Measurements from ENCODE around the gene NACC2. TPM values are rescaled to one million over a fixed set of nuclear protein-coding genes. Genes with fewer than 3 reads are reported as not detected.
A peak's percentile ranks its signal among the peaks of the same experiment; 100 is the strongest.

NACC2 gene
- total RNA-seq, 1 donor from 2014 or later: 34.0 TPM

- H3K9ac ChIP-seq (ENCODE audit: low read length): no peak overlapping the region
- H2AFZ ChIP-seq (ENCODE audit: low read depth, low read length): no peak overlapping the region
- H4K20me1 ChIP-seq (ENCODE audit: insufficient read depth, low read length): peaks cover 94% of the 10 kb centered on the region
- H3K4me3 ChIP-seq (ENCODE audit: insufficient read depth, low read depth, low read length): no peak overlapping the region
- no peaks in the 10 kb centered on the region for H3K36me3 ChIP-seq (ENCODE audit: insufficient read depth, low read length)
- H3K27ac ChIP-seq (ENCODE audit: low read depth, low read length): no peak overlapping the region
- H3K79me2 ChIP-seq (ENCODE audit: insufficient read depth, low read length): peaks cover 72% of the 10 kb centered on the region
- DNase-seq (ENCODE audit: low read depth) (no peak), FAIRE-seq (no peak)
- H3K9me3 Mint-ChIP-seq (ENCODE audit: unreplicated experiment): no peaks in the 10 kb centered on the region
- H3K4me2 ChIP-seq (ENCODE audit: low read length): no peak overlapping the region
- H3K9me3 ChIP-seq (ENCODE audit: insufficient read depth, low read depth, low read length): no peaks in the 10 kb centered on the region
- H3K27me3 ChIP-seq (ENCODE audit: insufficient read depth, low read length): no peaks in the 10 kb centered on the region
- H3K27ac Mint-ChIP-seq (ENCODE audit: unreplicated experiment): no peak overlapping the region
- TF ChIP-seq EZH2 (IDR thresholded peaks at IDR 0.05; ENCODE audit: insufficient read depth, low read length) (no peak), CTCF (IDR thresholded peaks at IDR 0.05; ENCODE audit: insufficient read depth, low read depth, low read length) (no peak)
- peaks cover 2% of the 10 kb centered on the region for H3K4me1 Mint-ChIP-seq (ENCODE audit: low read depth, unreplicated experiment)
- H3K4me3 Mint-ChIP-seq (ENCODE audit: unreplicated experiment): no peak overlapping the region
- peaks cover 12% of the 10 kb centered on the region for H3K36me3 Mint-ChIP-seq (ENCODE audit: low read depth, unreplicated experiment)
- H3K4me1 ChIP-seq (ENCODE audit: insufficient read depth, low read length): no peaks in the 10 kb centered on the region
- H3K27me3 Mint-ChIP-seq (ENCODE audit: low read depth, unreplicated experiment): no peaks in the 10 kb centered on the region
Observed at GRCh38 chr9:136019041-136019680, 75.9 kb downstream of the NACC2 start.

GRCh38 chr9:136018257-136019031 is 76.6 kb downstream of the NACC2 start:
- H3K4me3 ChIP-seq (ENCODE audit: insufficient read depth, low read depth, low read length): no peak overlapping the region
- H3K27me3 Mint-ChIP-seq (ENCODE audit: low read depth, unreplicated experiment): no peaks in the 10 kb centered on the region
- no peaks in the 10 kb centered on the region for H3K9me3 ChIP-seq (ENCODE audit: insufficient read depth, low read depth, low read length)
- no peak overlapping the region for H3K27ac ChIP-seq (ENCODE audit: low read depth, low read length)
- H3K36me3 Mint-ChIP-seq (ENCODE audit: low read depth, unreplicated experiment): peaks cover 12% of the 10 kb centered on the region
- H3K9ac ChIP-seq (ENCODE audit: low read length): no peak overlapping the region
- H3K4me1 Mint-ChIP-seq (ENCODE audit: low read depth, unreplicated experiment): peaks cover 2% of the 10 kb centered on the region
- H3K4me3 Mint-ChIP-seq (ENCODE audit: unreplicated experiment): peak overlapping the region; percentile 50
- H3K36me3 ChIP-seq (ENCODE audit: insufficient read depth, low read length): no peaks in the 10 kb centered on the region
- no peaks in the 10 kb centered on the region for H3K9me3 Mint-ChIP-seq (ENCODE audit: unreplicated experiment)
- H3K4me2 ChIP-seq (ENCODE audit: low read length): no peak overlapping the region
- no peak overlapping the region for H2AFZ ChIP-seq (ENCODE audit: low read depth, low read length)
- H3K4me1 ChIP-seq (ENCODE audit: insufficient read depth, low read length): no peaks in the 10 kb centered on the region
- no peaks in the 10 kb centered on the region for H3K27me3 ChIP-seq (ENCODE audit: insufficient read depth, low read length)
- DNase-seq (ENCODE audit: low read depth) (no peak), FAIRE-seq (no peak)
- peaks cover 91% of the 10 kb centered on the region for H4K20me1 ChIP-seq (ENCODE audit: insufficient read depth, low read length)
- H3K79me2 ChIP-seq (ENCODE audit: insufficient read depth, low read length): peaks cover 65% of the 10 kb centered on the region
- TF ChIP-seq CTCF (IDR thresholded peaks at IDR 0.05; ENCODE audit: insufficient read depth, low read depth, low read length) (no peak), EZH2 (IDR thresholded peaks at IDR 0.05; ENCODE audit: insufficient read depth, low read length) (no peak)
- H3K27ac Mint-ChIP-seq (ENCODE audit: unreplicated experiment): no peak overlapping the region

Data from astrocyte (in vitro differentiated cells and primary cell).